Stimulated activated CD8-positive, alpha-beta memory T cell treated with anti-CD3 and anti-CD28 coated beads, Interleukin-15, amount 100 ng/mL, for 1 hour (primary cell): ENCODE measurements around the gene LCLAT1.

ENCODE experiments used
- DNase-seq: peaks from one replicate; pipeline ENCODE4 v3.0.0-alpha.2; 2020; ENCODE audit warnings: low read depth

The LCLAT1 gene

GRCh38 chr2:30516166-30516565, 69.1 kb downstream of the LCLAT1 start:
- DNase-seq: no peak

- no peak for DNase-seq
Measured at GRCh38 chr2:30519796-30520195, 72.8 kb downstream of the LCLAT1 start.

DNA sequence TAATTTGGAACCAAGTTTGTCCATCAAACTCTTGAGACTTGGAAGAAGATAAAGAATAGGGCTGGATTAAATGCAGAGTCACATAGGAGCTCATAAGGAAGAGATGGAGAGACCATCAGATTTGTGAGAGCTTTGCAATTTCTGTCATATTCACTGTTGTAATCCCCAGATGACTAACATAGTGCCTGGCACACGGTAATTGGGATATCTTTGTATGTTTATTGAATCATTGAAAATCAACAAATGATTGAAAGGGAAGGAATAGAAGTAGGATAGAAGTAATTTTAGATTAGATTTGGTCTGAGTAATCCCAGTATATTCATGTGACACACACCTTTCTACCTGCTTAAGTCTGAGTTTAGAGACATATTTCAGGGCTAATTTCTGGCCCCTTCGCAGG, 75.4 kb downstream of the LCLAT1 start:
- DNase-seq: no peak

- DNase-seq: no peak
Measured at GRCh38 chr2:30527411-30527810, 80.4 kb downstream of the LCLAT1 start.

DNA sequence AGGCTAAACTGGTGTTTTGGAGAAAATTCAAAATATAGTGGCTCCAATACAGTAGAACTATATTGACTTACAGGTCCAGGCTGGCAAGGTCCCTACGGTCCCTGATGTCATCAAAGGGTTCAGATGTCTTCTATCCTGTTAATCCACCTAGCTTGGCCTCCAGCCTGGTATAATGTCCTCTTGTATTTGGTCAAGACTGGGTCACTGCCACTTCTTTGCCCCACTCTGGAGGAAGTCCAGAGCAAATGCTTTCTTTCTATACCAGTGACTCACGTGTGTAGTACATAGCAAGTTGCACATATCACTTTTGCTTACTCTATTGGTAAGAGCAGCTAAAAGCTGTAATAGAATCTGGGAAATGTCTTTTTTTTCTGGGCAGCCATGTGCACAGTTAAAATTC, 80.8 kb downstream of the LCLAT1 start:
- no peak for DNase-seq

DNA sequence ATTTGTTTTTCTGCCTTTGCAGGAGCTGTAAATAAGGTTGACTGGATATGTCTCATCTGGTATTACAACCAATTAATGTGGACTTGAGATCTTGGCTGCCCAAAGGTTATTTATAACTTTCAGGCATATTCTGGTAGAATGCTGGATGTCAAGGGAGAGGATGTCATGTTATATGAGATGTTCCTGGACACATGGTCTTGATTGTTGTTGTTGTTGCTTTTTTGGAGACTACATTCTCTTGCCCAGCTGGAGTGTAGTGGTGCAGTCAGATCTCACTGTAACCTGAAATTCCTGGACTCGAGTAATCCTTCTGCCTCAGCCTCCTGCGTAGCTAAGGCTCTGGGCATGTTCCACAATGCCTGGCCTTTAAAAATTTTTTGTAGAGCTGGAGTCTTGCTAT, 83.3 kb downstream of the LCLAT1 start:
- DNase-seq: no peak

DNA sequence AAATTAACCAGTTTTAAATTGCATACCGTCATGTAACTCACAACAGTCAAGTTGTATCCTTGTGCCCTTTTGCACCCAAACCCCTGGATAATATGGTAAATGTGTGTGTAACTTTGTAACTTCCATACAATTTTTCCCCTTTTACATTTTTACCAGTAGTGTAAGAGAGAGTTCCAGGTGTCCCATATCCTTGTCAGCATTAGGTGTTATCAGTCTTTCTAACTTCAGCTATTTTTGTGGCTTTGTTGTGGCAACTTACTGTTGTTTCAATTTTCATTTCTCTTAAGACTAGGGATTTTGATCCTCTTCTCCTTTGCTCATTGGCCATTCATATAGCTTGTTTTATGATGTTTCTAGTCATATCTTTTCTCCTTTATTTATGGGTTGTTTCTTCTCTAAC, 94.6 kb downstream of the LCLAT1 start:
- no peak for DNase-seq

GRCh38 chr2:30545875-30546274, 98.8 kb downstream of the LCLAT1 start:
- DNase-seq: no peak

- no peak for DNase-seq
Measured at GRCh38 chr2:30548386-30548785, 101.3 kb downstream of the LCLAT1 start.

GRCh38 chr2:30549096-30549495, 102.0 kb downstream of the LCLAT1 start:
- DNase-seq: no peak

DNA sequence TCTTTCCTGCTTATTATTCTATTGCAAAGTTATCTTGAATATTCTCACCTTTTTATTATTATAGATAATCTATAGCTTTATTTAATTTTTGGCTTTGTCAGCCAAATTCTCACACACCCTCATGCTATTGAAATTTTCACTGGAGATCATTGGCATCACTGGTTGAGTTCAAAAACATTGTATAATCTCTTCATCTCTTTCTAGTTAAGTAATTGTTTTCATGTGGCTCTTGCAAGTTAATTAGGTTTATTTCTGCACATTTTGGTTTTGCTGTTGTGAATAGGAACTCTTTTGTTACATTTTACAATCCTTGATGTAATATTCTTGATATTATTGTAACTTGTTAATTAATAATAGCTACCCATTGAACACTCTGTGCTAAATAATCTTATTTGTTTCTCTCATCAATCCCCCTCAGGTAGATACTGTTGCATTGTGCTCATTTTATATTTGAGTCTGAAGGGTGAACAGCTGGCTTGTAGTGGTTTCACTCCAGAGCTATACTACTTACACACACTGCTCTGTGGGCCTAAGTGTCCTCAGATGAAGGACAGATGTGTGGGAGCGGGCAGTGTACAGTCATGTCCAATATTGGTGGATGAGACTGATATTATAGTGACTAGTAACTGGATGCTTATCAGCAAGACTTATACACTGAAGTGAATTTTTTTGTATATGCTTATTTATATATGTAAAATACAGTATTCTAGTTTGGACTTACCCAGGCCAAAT, 112.7 kb downstream of the LCLAT1 start:
- no peak for DNase-seq

DNA sequence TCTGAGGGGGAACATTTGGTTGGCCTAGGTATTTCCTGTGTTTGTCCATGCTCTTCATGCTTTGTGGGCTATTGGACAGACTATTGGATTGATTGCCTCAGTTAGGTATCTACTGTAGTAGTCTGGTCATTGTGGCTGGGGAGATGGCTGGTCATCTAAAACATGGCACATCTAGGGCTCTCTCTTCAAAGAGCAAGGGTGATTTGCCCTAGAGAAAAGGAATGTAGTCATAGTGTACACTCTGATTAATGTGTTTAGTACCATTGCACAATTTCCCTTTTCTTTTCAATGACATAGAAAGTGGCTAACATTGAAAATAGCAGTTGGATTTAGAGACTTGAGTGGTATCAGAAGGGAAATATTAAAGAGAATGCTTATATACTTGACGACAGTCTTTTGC, 114.3 kb downstream of the LCLAT1 start:
- DNase-seq: no peak

- no peak for DNase-seq
Measured at GRCh38 chr2:30565851-30566358, 118.9 kb downstream of the LCLAT1 start.

GRCh38 chr2:30566631-30567030, 119.6 kb downstream of the LCLAT1 start:
- DNase-seq: no peak

DNA sequence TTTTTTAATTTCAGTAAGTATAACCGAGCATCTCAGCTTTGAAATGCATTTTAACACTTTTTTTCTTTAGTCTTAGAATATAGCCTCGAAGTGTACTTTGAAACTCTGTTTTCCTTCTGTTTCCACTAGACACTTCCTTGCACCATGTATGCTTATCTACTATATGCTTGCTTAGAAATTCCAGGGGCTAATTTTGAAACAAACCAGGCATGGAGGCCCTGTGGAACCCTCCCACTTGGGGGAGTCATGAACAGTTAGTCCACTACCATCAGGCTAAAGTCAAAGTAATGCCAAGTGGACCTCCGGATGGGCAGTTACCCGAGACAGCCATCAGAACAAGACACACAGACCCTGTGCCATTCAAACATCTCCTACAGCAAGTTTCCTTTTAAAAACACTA, 120.3 kb downstream of the LCLAT1 start:
- DNase-seq: no peak

DNA sequence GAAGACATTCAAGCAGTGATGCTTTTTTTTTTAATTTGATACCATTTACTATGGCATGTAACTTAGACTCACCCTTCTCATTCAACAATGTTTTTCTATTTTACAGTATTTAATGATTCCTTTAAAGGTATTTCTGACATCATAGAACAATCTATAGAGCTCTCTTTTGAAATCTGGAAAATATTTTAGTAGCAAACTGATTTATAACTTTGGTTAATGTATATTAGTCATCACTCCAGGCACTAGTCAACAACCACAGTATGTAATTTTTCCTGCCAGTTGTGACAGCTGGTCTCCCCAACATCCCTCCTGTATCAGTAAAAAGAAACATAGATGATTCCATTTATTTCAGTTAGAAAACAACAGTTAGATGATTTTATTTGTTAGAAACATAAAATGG, 122.9 kb downstream of the LCLAT1 start:
- no peak for DNase-seq

DNA sequence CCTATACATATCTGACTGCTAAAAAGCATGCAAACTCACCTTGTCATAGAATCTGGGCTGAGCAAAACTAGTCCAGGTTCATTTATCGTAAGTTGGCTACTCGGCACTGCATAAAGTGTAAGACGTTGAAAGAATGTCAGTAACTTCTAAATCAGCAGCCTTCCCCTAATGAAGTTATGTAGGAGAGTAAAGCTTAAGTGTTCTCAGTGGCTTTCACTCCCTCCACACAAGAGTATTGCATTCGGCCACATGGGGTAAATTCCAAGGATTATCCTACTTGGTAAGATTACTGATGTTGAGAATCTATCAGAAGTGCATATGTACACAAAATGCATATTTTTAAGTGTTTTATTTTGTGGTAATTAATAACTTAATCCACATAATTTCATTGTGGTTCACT, 130.1 kb downstream of the LCLAT1 start:
- DNase-seq: no peak

GRCh38 chr2:30580391-30580790, 133.3 kb downstream of the LCLAT1 start:
- DNase-seq: no peak

DNA sequence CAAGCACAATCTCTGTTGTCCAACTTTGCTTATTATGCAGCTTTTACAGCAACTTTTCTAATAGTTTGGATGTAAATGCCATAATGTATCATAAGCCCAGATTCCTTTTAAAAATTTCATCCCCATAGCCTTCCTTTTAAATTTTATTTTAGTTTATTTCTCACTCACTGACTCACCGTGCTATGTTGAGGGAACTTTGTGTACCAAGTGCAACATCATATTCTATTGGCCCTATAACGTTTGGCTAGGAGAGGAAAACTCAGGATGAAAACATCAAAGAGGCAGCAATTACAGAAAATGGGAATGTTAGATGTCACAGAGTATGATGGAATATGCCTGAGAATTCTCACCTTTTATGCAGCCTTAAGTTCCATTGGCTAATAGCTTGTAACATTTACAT, 135.5 kb downstream of the LCLAT1 start:
- DNase-seq: no peak

DNA sequence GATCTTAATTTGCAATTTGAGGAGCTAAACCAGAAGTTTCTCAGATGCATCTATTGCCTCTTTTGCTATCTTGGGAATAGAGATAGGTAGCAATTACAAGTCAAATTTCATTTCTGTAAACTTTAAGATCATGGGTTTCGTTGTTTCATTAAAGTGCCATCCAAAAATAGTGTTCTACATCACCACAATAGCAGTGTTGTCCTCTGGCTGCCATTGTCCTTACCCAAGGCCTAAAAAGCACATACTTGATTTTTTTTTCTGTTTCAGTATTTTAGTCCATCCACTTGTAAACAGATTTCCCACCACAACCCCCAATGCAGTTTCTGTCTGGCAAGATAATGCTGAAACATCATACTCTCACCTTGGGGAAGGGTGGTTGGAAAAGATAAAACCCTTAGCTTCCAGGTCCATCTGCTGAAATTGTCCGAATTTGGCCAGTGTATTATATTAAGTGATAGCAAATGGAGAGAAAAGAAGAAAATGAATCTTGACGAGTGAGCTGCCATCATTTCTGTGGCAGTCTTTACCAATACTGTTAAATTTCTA, 136.2 kb downstream of the LCLAT1 start:
- no peak for DNase-seq

DNA sequence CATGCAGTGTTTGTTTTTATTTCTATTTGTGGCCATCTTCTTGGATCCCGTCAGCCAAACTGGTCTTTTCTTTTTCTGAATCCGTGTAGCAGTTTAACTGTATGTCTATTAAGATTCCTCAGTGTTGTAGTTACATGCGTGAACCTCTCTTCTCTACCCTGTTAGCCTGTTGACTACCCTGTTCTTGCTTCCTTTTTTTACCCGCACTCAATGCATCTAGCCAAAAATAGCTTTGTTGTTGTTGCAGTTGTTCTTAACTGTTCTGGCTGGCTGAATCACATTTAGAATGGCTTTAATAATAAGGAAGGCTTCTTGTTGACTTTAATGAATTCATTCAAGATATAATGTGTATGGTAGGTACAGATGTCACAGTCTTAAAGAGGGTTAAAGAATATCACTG, 137.1 kb downstream of the LCLAT1 start:
- no peak for DNase-seq

DNA sequence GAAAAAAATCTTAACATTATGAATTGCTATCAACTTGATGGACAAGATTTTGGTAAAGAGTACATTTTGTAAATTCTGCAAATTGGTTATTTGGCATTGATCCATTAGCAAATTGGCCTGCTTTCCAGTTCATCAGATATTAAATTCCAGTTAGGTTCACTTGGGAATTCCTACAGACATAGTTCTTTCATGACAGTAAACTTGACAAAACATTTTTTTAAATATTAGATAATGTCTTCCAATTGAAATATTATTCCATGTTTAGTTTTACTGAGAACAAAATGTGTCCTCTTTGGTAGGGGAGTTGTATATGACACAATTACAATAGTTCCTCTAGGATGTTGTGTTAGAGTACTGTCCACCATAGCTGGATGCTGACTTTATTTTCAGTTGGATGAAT, 141.9 kb downstream of the LCLAT1 start:
- DNase-seq: no peak

- DNase-seq: no peak
Measured at GRCh38 chr2:30590407-30590806, 143.4 kb downstream of the LCLAT1 start.

DNA sequence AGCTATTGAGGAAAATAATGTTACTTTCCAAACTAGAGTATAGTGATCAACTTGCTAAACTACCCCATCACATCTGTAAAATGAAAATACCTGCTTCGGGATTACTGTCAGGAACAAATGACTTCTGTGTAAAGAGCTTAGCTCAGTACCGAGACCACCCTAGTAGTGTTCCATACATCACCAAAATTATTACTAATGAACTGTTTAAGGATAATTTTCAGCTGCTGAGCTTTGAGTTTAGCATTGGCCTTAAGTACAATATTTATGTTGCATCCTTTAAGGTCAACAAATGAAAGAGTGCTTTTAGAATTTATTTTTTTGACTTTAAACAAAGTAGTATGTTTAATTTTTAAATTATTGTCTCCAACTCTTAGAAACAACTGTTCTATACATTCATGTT, 144.1 kb downstream of the LCLAT1 start:
- DNase-seq: no peak
